Tibial nerve (tissue), 4 donors: ENCODE measurements around the gene CDO1. TPM values are rescaled to one million over a fixed set of nuclear protein-coding genes. Genes with fewer than 3 reads are reported as not detected.

Experiments used
- DNase-seq, 2 donors: peaks; one replicate each; pipeline ENCODE4 v3.0.0-alpha.2; 2019; ENCODE audit warnings: low spot score in 2 of 2
- H3K27ac ChIP-seq, 4 donors: fragments of 200-600 bp; sonication (generic) in 3 of 4; one replicate each; pipeline ENCODE4 v1.5.1; 2017 to 2019; ENCODE audit warnings: mild to moderate bottlenecking in 1 of 4
- H3K27me3 ChIP-seq, 2 donors: fragments of 200-600 bp; sonication (generic) in 1 of 2; one replicate each; pipeline versions ENCODE4 v1.5.1 to v1.6.0; 2017 to 2019
- H3K36me3 ChIP-seq, 3 donors: fragments of 200-600 bp; sonication (generic); one replicate each; pipeline ENCODE4 v1.5.1; 2018 to 2019
- H3K4me1 ChIP-seq, 4 donors: fragments of 200-600 bp; sonication (generic) in 3 of 4; one replicate each; pipeline ENCODE4 v1.5.1; 2017 to 2019
- H3K4me3 ChIP-seq, 4 donors: fragments of 200-600 bp; sonication (generic) in 3 of 4; one replicate each; pipeline ENCODE4 v1.5.1; 2017 to 2019; ENCODE audit warnings: mild to moderate bottlenecking in 1 of 4, moderate library complexity in 1 of 4
- H3K9me3 ChIP-seq, 4 donors: fragments of 200-600 bp; sonication (generic) in 3 of 4; one replicate each; pipeline ENCODE4 v1.5.1; 2017 to 2019
- CTCF ChIP-seq, 5 experiments: fragments of 200-600 bp in 3 of 5; fragments of 450-650 bp in 2 of 5; sonication (generic) in 3 of 5; IDR thresholded peaks; one replicate each; pipeline ENCODE4 v1.5.1; 2016 to 2019; ENCODE audit warnings: antibody characterized with exemption in 5 of 5, mild to moderate bottlenecking in 3 of 5, moderate library complexity in 2 of 5
- EP300 ChIP-seq, 2 donors: sonication (generic); formaldehyde crosslinking; IDR thresholded peaks; one replicate each; pipeline ENCODE4 v1.6.1; 2017; ENCODE audit warnings: antibody characterized with exemption in 2 of 2, mild to moderate bottlenecking in 1 of 2
- POLR2A ChIP-seq, 2 donors: fragments of 450-650 bp; IDR thresholded peaks; one replicate each; pipeline ENCODE4 v1.6.1; 2017; ENCODE audit warnings: antibody characterized with exemption in 2 of 2, mild to moderate bottlenecking in 2 of 2, moderate library complexity in 2 of 2
- WGBS, 2 donors: methylation state at CpG; one replicate each; pipeline ENCODE4 v1.1.5; 2018; 5-methylcytosine and 5-hydroxymethylcytosine counted together
- small RNA-seq: library from RNA; depleted of rRNA; stranded (forward); fragments of <200 nt; gene quantifications from one replicate; pipeline ENCODE3, GENCODE V24; 2016
- total RNA-seq, 4 donors: library from RNA; depleted of rRNA; stranded (reverse); fragments of >200 nt; gene quantifications; one replicate each; pipeline ENCODE4 v1.1.0, GENCODE V29; 2016

Gene CDO1
- total RNA-seq, 4 donors from 2014 or later: 536 to 1,379 (median 988) TPM

DNA sequence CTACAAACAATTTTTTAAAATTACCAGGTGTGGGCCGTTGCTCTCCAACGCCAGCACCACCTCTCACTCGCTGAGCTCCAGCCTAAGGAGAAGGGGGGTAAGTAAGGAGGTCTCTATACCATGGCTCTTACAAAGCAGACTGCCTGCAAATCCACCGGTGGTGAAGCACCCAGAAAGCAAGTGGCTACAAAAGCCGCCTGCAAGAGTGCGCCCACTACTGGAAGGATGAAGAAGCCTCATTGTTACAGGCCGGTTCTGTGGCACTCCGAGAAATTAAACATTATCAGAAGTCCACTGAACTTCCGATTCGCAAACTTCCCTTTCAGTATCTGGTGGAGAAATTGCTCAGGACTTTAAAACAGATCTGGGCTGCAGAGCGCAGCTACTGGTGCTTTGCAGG is 46.0 kb downstream of the CDO1 start:
- H3K27ac ChIP-seq: no peak overlapping the region
- no peak for DNase-seq
- H3K9me3 ChIP-seq: no peaks in the 10 kb centered on the region
- no peaks in the 10 kb centered on the region for H3K36me3 ChIP-seq
- peaks cover 0 to 34% (median 0%) of the 10 kb centered on the region in 4 donors for H3K4me1 ChIP-seq
- no peak for TF ChIP-seq CTCF (IDR thresholded peaks at IDR 0.05)
- no peak for TF ChIP-seq EP300 (IDR thresholded peaks at IDR 0.05)
- TF ChIP-seq POLR2A (IDR thresholded peaks at IDR 0.05): no peak
- WGBS, 2 donors: 75 to 81% methylated on average over 11 of the region's 11 CpGs
- H3K4me3 ChIP-seq: no peak overlapping the region
- H3K27me3 ChIP-seq: no peaks in the 10 kb centered on the region

- TF ChIP-seq CTCF (IDR thresholded peaks at IDR 0.05) (no peak), POLR2A (IDR thresholded peaks at IDR 0.05) (no peak), EP300 (IDR thresholded peaks at IDR 0.05) (no peak)
- WGBS, 2 donors: 90 to 92% methylated on average over 3 of the region's 3 CpGs
- H3K27me3 ChIP-seq: no peaks in the 10 kb centered on the region
- H3K27ac ChIP-seq: no peak overlapping the region
- no peaks in the 10 kb centered on the region for H3K9me3 ChIP-seq
- H3K4me1 ChIP-seq: peaks cover 0 to 5% (median 0%) of the 10 kb centered on the region in 4 donors
- no peak overlapping the region for H3K4me3 ChIP-seq
- no peaks in the 10 kb centered on the region for H3K36me3 ChIP-seq
- no peak for DNase-seq
Observed at GRCh38 chr5:115767424-115767823, 49.0 kb downstream of the CDO1 start.

- Histone ChIP-seq H3K27me3 (no peaks in the 10 kb centered on the region), H3K4me3 (no peak overlapping the region), H3K9me3 (no peaks in the 10 kb centered on the region), H3K27ac (no peak overlapping the region), H3K36me3 (no peaks in the 10 kb centered on the region), H3K4me1 (no peaks in the 10 kb centered on the region)
- 44 to 49% methylated on average over 1 of the region's 1 CpG for WGBS, 2 donors
- no peak for DNase-seq
- TF ChIP-seq CTCF (IDR thresholded peaks at IDR 0.05): no peak
- no peak for TF ChIP-seq POLR2A (IDR thresholded peaks at IDR 0.05)
- no peak for TF ChIP-seq EP300 (IDR thresholded peaks at IDR 0.05)
Observed at GRCh38 chr5:115766608-115767007, 49.9 kb downstream of the CDO1 start.

GRCh38 chr5:115758356-115758755 is 58.1 kb downstream of the CDO1 start:
- Histone ChIP-seq H3K4me1 (no peaks in the 10 kb centered on the region), H3K27ac (no peak overlapping the region), H3K36me3 (no peaks in the 10 kb centered on the region), H3K27me3 (no peaks in the 10 kb centered on the region), H3K4me3 (no peak overlapping the region), H3K9me3 (no peaks in the 10 kb centered on the region)
- TF ChIP-seq POLR2A (IDR thresholded peaks at IDR 0.05) (no peak), CTCF (IDR thresholded peaks at IDR 0.05) (no peak), EP300 (IDR thresholded peaks at IDR 0.05) (no peak)
- no peak for DNase-seq
- 85 to 91% methylated on average over 5 of the region's 5 CpGs for WGBS, 2 donors

DNA sequence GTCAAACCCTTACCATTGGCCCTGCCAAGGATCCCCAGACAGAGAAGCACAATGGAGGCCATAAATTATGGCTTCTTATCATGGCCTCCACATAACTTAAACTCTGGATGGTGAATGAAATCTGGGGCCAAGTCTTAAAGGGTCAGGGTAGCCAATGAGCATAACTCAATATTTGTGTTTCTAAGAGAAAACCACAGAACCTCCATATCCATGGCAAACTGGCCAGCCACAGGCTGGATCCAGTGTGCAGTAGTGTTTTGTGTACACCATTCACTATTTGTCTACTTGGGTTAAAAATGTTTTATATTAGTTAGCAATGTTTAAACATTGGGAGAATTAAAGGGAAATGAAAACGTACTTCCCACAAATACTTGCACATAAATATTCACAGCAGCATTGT is 60.8 kb downstream of the CDO1 start:
- WGBS, 2 donors: 78 to 82% methylated on average over 1 of the region's 1 CpG
- Histone ChIP-seq H3K36me3 (no peaks in the 10 kb centered on the region), H3K4me1 (peaks cover 0 to 5% (median 0%) of the 10 kb centered on the region in 4 donors), H3K9me3 (no peaks in the 10 kb centered on the region), H3K27me3 (no peaks in the 10 kb centered on the region), H3K4me3 (no peak overlapping the region), H3K27ac (no peak overlapping the region)
- TF ChIP-seq CTCF (IDR thresholded peaks at IDR 0.05) (no peak), POLR2A (IDR thresholded peaks at IDR 0.05) (no peak), EP300 (IDR thresholded peaks at IDR 0.05) (no peak)
- no peak for DNase-seq

Small RNA genes within 50 kb of the gene (small RNA-seq; reads per million reads assigned to genes)
- gene RNU2-49P: not detected

Other genes starting within 250 kb of the CDO1 start
- 1 to 10 TPM; 1.0 to 2.8 (median 1.8) TPM for gene TICAM2, start 214.2 kb downstream of the CDO1 start, total RNA-seq
- 10 to 100 TPM; 58.5 to 82.5 (median 76.4) TPM for gene TMED7, start 190.6 kb downstream of the CDO1 start, total RNA-seq
- 10 to 100 TPM; 36.0 to 68.1 (median 49.7) TPM for gene ATG12, start 24.9 kb upstream of the CDO1 start, total RNA-seq
- gene AP3S1, start 25.3 kb upstream of the CDO1 start, total RNA-seq: 10 to 100 TPM; 46.0 to 72.0 (median 46.6) TPM
- gene LVRN, start 145.8 kb upstream of the CDO1 start, total RNA-seq: 10 to 100 TPM in 3 of 4 donors, 1 to 10 TPM in 1; 4.2 to 15.9 (median 11.7) TPM
- under 1 TPM in 1 of 4 donors, not detected in 3; 0.21 TPM for gene ARL14EPL, start 215.8 kb upstream of the CDO1 start, total RNA-seq